ENCODE data around the gene BAD.

DNA sequence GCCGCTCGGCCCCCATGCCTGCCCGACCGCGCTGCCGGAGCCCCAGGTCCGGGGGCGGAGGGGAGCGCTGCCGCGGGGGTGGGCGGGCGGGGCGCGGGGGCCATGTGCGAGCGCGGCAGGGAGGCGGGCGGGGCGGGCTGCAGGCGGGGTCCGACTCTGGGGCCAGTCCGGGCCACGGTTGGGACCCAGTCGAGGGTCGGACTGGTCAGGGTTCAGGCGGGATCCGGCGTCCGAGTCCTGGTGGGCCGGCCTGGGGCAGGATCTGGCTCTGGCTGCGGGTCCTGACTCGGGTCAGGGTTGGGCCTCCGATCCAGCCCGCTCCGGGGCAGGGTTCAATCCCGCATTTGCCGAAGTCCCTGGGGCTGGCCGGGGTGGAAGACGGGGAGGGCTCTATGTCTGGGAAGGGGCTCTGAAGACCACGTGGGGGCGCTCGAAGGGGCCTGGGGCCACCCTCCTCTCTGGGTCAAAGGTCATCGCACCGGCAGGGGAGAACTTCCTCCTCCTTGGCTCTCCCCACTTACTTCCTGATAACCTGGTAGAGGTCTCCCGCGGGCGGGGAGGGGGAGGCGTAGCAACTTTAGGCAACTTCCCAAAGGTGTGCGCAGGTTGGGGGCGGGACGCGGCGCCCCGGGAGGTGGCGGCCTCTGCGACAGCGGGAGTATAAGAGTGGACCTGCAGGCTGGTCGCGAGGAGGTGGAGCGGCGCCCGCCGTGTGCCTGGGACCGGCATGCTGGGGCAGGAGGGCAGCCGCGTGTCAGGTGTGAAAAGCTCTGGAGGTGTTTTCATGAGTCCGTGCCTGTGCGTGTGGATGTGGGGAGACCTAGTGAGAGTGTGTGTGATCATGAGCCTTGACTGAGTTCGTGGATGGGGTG lies 21.5 kb upstream of the BAD start:
- TF ChIP-seq, protein P1, sequence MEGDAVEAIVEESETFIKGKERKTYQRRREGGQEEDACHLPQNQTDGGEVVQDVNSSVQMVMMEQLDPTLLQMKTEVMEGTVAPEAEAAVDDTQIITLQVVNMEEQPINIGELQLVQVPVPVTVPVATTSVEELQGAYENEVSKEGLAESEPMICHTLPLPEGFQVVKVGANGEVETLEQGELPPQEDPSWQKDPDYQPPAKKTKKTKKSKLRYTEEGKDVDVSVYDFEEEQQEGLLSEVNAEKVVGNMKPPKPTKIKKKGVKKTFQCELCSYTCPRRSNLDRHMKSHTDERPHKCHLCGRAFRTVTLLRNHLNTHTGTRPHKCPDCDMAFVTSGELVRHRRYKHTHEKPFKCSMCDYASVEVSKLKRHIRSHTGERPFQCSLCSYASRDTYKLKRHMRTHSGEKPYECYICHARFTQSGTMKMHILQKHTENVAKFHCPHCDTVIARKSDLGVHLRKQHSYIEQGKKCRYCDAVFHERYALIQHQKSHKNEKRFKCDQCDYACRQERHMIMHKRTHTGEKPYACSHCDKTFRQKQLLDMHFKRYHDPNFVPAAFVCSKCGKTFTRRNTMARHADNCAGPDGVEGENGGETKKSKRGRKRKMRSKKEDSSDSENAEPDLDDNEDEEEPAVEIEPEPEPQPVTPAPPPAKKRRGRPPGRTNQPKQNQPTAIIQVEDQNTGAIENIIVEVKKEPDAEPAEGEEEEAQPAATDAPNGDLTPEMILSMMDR (IDR thresholded peaks at IDR 0.05 in 4 of 5, conservative IDR thresholded peaks at IDR 0.05 in 1 of 5) = peak in 2 of 5 experiments; percentile 44 to 52
- TF ChIP-seq POLR2A (IDR thresholded peaks at IDR 0.05) = no peak
